Thoracic aorta (tissue), 2 donors: ENCODE data around the gene MCAM. TPM values are rescaled to one million over a fixed set of nuclear protein-coding genes. Genes with fewer than 3 reads are reported as not detected.

Experiments used
- ATAC-seq: fragments of 150-250 bp; one replicate; pipeline ENCODE4 v1.8.0; 2017; ENCODE audit warnings: low read depth; ENCODE audit not compliant: insufficient number of reproducible peaks, low FRiP score
- DNase-seq: peaks from one replicate; pipeline ENCODE4 v3.0.0-alpha.2; 2020; ENCODE audit warnings: low spot score
- H3K27ac ChIP-seq, 2 donors: fragments of 200-600 bp; sonication (generic); 1 replicate in 1 of 2; 2 replicates in 1 of 2; pipeline ENCODE4 v1.5.1; 2016; ENCODE audit warnings: mild to moderate bottlenecking in 2 of 2, moderate library complexity in 2 of 2
- H3K27me3 ChIP-seq: fragments of 200-600 bp; sonication (generic); replicated peaks from 2 replicates; pipeline ENCODE4 v1.6.0; 2016; ENCODE audit warnings: mild to moderate bottlenecking; ENCODE audit not compliant: insufficient read depth
- H3K36me3 ChIP-seq: fragments of 200-600 bp; sonication (generic); one replicate; pipeline ENCODE4 v1.5.1; 2016
- H3K4me1 ChIP-seq, 2 donors: fragments of 200-600 bp; sonication (generic); 1 replicate in 1 of 2; 2 replicates in 1 of 2; pipeline versions ENCODE4 v1.5.1 to v1.6.0; 2016; ENCODE audit warnings: low read depth in 2 of 2, mild to moderate bottlenecking in 1 of 2; ENCODE audit not compliant: control insufficient read depth in 1 of 2
- H3K4me3 ChIP-seq: fragments of 200-600 bp; sonication (generic); 2 replicates; pipeline ENCODE4 v1.5.1; 2016; ENCODE audit warnings: mild to moderate bottlenecking
- H3K9me3 ChIP-seq: fragments of 200-600 bp; sonication (generic); 2 replicates; pipeline ENCODE4 v1.5.1; 2016
- total RNA-seq, 2 donors: library from RNA; depleted of rRNA; stranded (reverse); fragments of >200 nt; gene quantifications; one replicate each; pipeline versions ENCODE4 v1.1.0 to v1.2.3, GENCODE V29; 2016
- TF ChIP-seq, protein P1 (sequence below): fragments of 200-600 bp; sonication (generic); IDR thresholded peaks from one replicate; pipeline ENCODE4 v1.5.1; 2019; ENCODE audit warnings: antibody characterized with exemption

MCAM gene
- total RNA-seq, 2 donors from 2014 or later, result 3,387 to 6,698 TPM

DNA sequence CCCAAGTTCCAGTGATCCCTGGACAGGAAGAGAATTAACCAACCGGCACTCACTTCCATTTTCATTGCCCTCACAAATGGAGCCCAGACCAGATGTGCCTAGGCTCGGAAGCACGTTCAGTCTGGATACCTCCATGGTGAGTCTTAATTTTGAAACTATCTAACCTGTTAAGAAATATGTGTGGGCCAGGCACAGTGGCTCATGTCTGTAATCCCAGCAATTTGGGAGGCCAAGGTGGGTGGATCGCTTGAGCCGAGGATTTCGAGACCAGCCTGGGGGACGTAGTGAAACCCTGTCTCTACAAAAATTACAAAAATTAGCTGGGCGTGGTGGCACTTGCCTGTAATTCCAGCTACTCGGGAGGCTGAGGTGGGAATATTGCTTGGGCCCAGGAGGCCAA, 31.5 kb downstream of the MCAM start:
- Histone ChIP-seq H3K4me3 (no peak overlapping the region), H3K4me1 (no peaks in the 10 kb centered on the region), H3K27ac (no peak overlapping the region), H3K36me3 (peaks cover 17% of the 10 kb centered on the region), H3K9me3 (no peaks in the 10 kb centered on the region), H3K27me3 (no peaks in the 10 kb centered on the region)
- no peak for DNase-seq
- TF ChIP-seq, protein P1, sequence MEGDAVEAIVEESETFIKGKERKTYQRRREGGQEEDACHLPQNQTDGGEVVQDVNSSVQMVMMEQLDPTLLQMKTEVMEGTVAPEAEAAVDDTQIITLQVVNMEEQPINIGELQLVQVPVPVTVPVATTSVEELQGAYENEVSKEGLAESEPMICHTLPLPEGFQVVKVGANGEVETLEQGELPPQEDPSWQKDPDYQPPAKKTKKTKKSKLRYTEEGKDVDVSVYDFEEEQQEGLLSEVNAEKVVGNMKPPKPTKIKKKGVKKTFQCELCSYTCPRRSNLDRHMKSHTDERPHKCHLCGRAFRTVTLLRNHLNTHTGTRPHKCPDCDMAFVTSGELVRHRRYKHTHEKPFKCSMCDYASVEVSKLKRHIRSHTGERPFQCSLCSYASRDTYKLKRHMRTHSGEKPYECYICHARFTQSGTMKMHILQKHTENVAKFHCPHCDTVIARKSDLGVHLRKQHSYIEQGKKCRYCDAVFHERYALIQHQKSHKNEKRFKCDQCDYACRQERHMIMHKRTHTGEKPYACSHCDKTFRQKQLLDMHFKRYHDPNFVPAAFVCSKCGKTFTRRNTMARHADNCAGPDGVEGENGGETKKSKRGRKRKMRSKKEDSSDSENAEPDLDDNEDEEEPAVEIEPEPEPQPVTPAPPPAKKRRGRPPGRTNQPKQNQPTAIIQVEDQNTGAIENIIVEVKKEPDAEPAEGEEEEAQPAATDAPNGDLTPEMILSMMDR, result no peak
- ATAC-seq, result no peak

DNA sequence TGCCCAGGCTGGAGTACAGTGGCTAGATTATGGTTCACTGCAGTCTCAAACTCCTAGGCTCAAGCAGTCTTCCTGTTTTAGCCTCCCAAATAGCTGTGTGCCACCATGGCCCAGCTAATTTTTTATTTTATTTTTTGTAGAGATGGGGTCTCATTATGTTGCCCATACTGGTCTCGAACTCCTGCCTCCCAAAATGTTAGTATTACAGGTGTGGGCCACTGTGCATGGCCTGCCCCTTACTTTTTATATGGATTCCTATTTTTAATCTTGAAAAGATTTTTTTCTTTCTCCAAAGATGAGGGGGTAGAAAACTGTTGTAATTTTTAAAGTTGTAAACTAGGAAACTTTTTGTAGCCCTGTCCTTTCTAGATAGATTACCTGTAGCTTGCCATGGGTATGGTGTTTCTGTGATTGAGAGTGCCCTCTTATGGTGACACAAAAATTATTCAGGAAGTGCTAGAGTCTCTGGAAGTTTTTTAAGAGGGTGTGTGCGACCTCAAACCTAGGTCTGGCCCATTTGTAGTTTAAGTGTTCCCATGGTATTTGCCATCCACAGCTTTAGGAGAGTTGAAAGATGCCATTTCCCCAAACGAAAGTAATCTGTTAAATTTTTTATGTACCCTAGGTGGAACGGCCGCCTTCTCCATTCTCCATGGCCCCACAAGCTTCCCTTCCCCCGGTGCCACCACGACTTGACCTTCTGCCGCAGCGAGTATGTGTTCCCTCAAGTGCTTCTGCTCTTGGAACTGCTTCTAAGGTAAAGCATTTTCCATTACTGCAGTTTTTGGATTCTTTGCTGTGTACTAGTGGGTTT, 32.4 kb downstream of the MCAM start:
- Histone ChIP-seq H3K27ac (no peak overlapping the region), H3K27me3 (no peaks in the 10 kb centered on the region), H3K4me1 (no peaks in the 10 kb centered on the region), H3K36me3 (peaks cover 21% of the 10 kb centered on the region), H3K9me3 (no peaks in the 10 kb centered on the region), H3K4me3 (no peak overlapping the region)
- ATAC-seq, result no peak
- no peak for DNase-seq
- TF ChIP-seq, protein P1, result peak; percentile 34

DNA sequence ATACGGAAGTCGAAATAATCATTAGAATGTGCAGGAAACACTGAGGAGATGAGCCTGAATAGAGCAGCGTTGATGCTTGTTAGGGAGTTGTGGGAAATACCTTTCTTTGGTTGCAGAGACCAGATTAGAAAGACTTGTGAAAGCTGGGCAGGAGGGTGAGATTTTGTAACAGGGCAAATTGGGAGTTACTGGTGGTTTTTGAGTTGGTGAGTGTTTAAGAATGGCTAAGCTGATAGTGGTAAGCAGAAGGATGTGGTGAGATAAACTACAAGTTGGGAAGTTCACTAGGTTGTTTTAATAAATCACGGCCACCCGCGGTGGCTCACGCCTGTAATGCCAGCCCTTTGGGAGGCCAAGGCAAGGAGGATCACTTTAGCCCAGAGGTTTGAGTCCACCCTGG, 34.4 kb downstream of the MCAM start:
- DNase-seq (no peak), ATAC-seq (no peak)
- peaks cover 36% of the 10 kb centered on the region for H3K36me3 ChIP-seq
- no peaks in the 10 kb centered on the region for H3K9me3 ChIP-seq
- no peaks in the 10 kb centered on the region for H3K4me1 ChIP-seq
- H3K27me3 ChIP-seq, result no peaks in the 10 kb centered on the region
- no peak overlapping the region for H3K4me3 ChIP-seq
- TF ChIP-seq, protein P1, result no peak
- H3K27ac ChIP-seq, result no peak overlapping the region

DNA sequence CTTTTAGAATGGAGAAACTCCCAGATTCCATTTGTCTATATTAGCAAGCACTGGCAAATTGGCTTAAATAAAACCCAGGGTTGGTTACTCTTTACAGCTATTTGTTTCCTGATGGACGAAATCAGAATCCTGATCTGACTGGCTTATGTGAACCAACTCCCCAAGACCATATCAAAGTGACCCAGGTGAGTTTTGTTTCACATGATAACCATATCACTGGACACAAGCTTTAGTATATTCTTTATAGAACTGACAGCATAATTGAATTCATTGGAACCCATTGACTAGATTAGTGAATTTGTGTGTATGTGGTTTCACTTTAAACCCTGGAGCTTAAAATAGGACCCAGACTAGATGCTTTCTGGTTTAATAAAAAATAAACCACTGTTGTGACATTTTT, 39.3 kb downstream of the MCAM start:
- Histone ChIP-seq H3K36me3 (peaks cover 54% of the 10 kb centered on the region), H3K4me3 (no peak overlapping the region)

DNA sequence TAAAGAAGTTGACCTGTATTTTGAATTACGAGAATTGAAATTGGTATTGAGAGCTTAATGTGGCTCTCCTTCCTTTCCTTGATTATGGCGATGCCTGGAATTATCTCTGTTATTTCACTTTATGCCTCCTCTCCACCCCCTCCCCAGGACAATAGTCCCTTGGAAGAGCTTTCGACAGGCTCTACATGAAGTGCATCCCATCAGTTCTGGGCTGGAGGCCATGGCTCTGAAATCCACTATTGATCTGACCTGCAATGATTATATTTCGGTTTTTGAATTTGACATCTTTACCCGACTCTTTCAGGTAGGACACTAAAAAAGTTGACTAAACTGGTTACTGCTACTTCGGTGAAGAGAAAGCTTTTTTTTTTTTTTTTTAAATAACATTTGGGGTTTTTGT, 43.2 kb downstream of the MCAM start:
- H3K36me3 ChIP-seq, result peaks cover 49% of the 10 kb centered on the region
- peaks cover under 1 to 1% of the 10 kb centered on the region in 2 donors for H3K4me1 ChIP-seq
- no peaks in the 10 kb centered on the region for H3K27me3 ChIP-seq
- TF ChIP-seq, protein P1, result no peak
- ATAC-seq (no peak), DNase-seq (no peak)
- no peak overlapping the region for H3K4me3 ChIP-seq
- H3K27ac ChIP-seq, result no peak overlapping the region
- H3K9me3 ChIP-seq, result no peaks in the 10 kb centered on the region

More for the DNA sequence above, 39.3 kb downstream of the MCAM start:
- ATAC-seq (no peak), DNase-seq (no peak)
- H3K4me1 ChIP-seq, result no peaks in the 10 kb centered on the region
- TF ChIP-seq, protein P1, result no peak
- no peaks in the 10 kb centered on the region for H3K9me3 ChIP-seq
- H3K27ac ChIP-seq, result no peak overlapping the region
- H3K27me3 ChIP-seq, result no peaks in the 10 kb centered on the region
